Psoas muscle (tissue), 8 donors: ENCODE data around the gene ZNF804A. TPM values are rescaled to one million over a fixed set of nuclear protein-coding genes. Genes with fewer than 3 reads are reported as not detected.
"Not testable (repeated sequence)": the region's sequence is repeated elsewhere in the genome, so short reads cannot be mapped to it uniquely, and the experiment has no call there.

Experiments used
- ATAC-seq, 4 donors: fragments of 200-7000 bp; cut with Tn5 transposase; one replicate each; pipeline ENCODE4 v1.9.1; 2020; ENCODE audit warnings: moderate library complexity in 3 of 4, mild to moderate bottlenecking in 2 of 4
- DNase-seq, 2 donors: peaks; one replicate each; pipeline ENCODE4 v3.0.0-alpha.2; 2020
- H3K27ac ChIP-seq: fragments of 200-600 bp; one replicate; pipeline ENCODE4 v1.8.0; 2022
- H3K27me3 ChIP-seq, 3 donors: fragments of 200-600 bp in 1 of 3; one replicate each; pipeline versions ENCODE4 v1.6.1 to v1.8.0; 2013 to 2022; ENCODE audit warnings: low read length in 2 of 3, mild to moderate bottlenecking in 2 of 3, moderate library complexity in 1 of 3; ENCODE audit not compliant: insufficient read depth in 3 of 3
- H3K36me3 ChIP-seq, 2 donors: fragments of 200-600 bp in 1 of 2; one replicate each; pipeline versions ENCODE4 v1.6.1 to v1.8.0; 2013 to 2022; ENCODE audit warnings: low read depth in 1 of 2, mild to moderate bottlenecking in 1 of 2, moderate library complexity in 1 of 2; ENCODE audit not compliant: insufficient read depth in 1 of 2
- H3K4me1 ChIP-seq: fragments of 200-600 bp; one replicate; pipeline ENCODE4 v1.8.0; 2022
- H3K4me3 ChIP-seq: fragments of 200-600 bp; one replicate; pipeline ENCODE4 v1.8.0; 2022; ENCODE audit warnings: mild to moderate bottlenecking
- H3K9me3 ChIP-seq: fragments of 200-600 bp; one replicate; pipeline ENCODE4 v1.8.0; 2022
- CTCF ChIP-seq: fragments of 200-600 bp; IDR thresholded peaks from one replicate; pipeline ENCODE4 v1.8.0; 2022; ENCODE audit warnings: antibody characterized with exemption
- WGBS, 3 donors: extraction: QIAGEN DNeasy Blood & Tissue Kit; methylation state at CpG; one replicate each; pipeline versions ENCODE4 v1.1.6 to v1.1.7; 2013; 5-methylcytosine and 5-hydroxymethylcytosine counted together
- intact Hi-C, 2 donors: fragments of 100-400 bp; cut with DNase I; formaldehyde crosslinking; loops; one replicate each; pipeline versions ENCODE4 v1.11.0 to v1.14.2; 2022
- polyA plus RNA-seq, 3 donors: library from polyadenylated mRNA; stranded (reverse); fragments of 200-250 nt; gene quantifications; one replicate each; pipeline ENCODE4 v1.2.3, GENCODE V29; 2013
- total RNA-seq, 4 donors: library from RNA; stranded (reverse); fragmentation: NEBNext Ultra II Directional in 2 of 4; extraction: Animal tissue kit (Norgen Biotek cat#: 25700) in 2 of 4; gene quantifications; one replicate each; pipeline versions ENCODE4 v1.2.1 to v1.2.4, GENCODE V29; 2021 to 2023
- donor health status: healthy with polysubstance abuse.
- donor health status: DM: no; HTN: no; CAD: no; lungs with moderate emphysema.
- donor health status: Bipolar disorder and iron deficiency.
- donor health status: healthy.
- donor health status: DM: yes; HTN: yes; CAD: no.
- donor health status: DM: no; HTN: no; CAD: no.
- donor health status: DM: no; HTN: no; CAD: no.
- donor health status: DM: yes; HTN: yes; CAD: no.

ZNF804A gene
- total and polyA plus RNA-seq, 7 donors, result not detected

GRCh38 chr2:184875212-184875611 lies 276.9 kb downstream of the ZNF804A start:
- Histone ChIP-seq H3K36me3 (no peaks in the 10 kb centered on the region), H3K27me3 (no peaks in the 10 kb centered on the region), H3K27ac (no peak overlapping the region), H3K9me3 (no peaks in the 10 kb centered on the region), H3K4me3 (no peak overlapping the region), H3K4me1 (no peaks in the 10 kb centered on the region)
- TF ChIP-seq CTCF, result no peak
- intact Hi-C loops, result no loop called here
- DNase-seq, result no peak
- ATAC-seq, result no peak

DNA sequence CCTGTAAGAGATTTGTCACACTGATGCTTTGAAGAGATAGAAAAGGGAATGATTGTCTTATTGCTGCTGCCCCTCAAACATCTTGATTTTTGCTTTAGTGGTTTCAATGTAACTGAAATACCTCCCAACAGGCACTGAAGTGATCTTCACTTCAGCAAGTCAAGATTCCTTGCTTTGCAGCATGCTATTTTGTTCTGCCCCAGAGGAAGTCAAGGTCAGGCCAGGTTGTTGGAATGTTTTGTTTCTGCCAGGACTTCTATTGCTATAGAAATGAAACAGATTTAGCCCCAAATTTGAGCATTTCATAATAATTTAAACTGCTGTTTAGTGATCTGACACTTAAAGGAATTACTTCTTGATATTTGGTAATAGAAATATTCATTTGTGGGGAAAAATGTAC lies 277.6 kb downstream of the ZNF804A start:
- TF ChIP-seq CTCF, result no peak
- Histone ChIP-seq H3K36me3 (no peaks in the 10 kb centered on the region), H3K9me3 (no peaks in the 10 kb centered on the region), H3K27me3 (no peaks in the 10 kb centered on the region), H3K27ac (no peak overlapping the region), H3K4me1 (no peaks in the 10 kb centered on the region), H3K4me3 (no peak overlapping the region)
- no peak for DNase-seq
- intact Hi-C loops, result no loop called here
- no peak for ATAC-seq

- Histone ChIP-seq H3K4me3 (no peak overlapping the region), H3K9me3 (no peaks in the 10 kb centered on the region), H3K27ac (no peak overlapping the region), H3K27me3 (no peaks in the 10 kb centered on the region), H3K36me3 (no peaks in the 10 kb centered on the region), H3K4me1 (no peaks in the 10 kb centered on the region)
- no peak for TF ChIP-seq CTCF
- intact Hi-C loops, result no loop called here
- WGBS, 3 donors, result 88 to 99% (median 95%) methylated on average over 2 of the region's 2 CpGs
- ATAC-seq (no peak), DNase-seq (no peak)
Measured at GRCh38 chr2:184877909-184878308, 279.6 kb downstream of the ZNF804A start.

DNA sequence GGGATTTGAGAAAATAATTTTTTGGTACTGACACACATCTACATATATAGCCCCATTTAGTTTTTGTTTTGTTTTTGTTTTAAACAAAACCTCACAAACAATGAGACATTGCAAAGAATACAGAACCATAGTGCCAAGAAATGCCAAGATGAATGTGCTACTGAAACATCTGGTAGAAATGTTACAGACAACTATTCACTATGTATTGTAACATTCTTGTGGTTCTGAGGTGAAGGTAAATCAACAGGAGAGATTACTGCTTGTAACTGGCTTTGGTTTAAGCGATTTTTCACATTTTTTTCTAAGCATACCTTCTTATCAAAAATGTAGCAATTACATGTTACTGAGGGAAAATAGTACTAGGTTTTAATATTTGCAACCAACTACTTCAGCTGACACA lies 281.3 kb downstream of the ZNF804A start:
- no peak overlapping the region for H3K4me3 ChIP-seq
- H3K9me3 ChIP-seq, result no peaks in the 10 kb centered on the region
- no peak for DNase-seq
- H3K27me3 ChIP-seq, result no peaks in the 10 kb centered on the region
- H3K36me3 ChIP-seq, result no peaks in the 10 kb centered on the region
- no peaks in the 10 kb centered on the region for H3K4me1 ChIP-seq
- WGBS, 3 donors, result 52 to 63% (median 58%) methylated on average over 1 of the region's 1 CpG
- no peak overlapping the region for H3K27ac ChIP-seq
- no peak for ATAC-seq
- TF ChIP-seq CTCF, result no peak
- intact Hi-C loops, result no loop called here

DNA sequence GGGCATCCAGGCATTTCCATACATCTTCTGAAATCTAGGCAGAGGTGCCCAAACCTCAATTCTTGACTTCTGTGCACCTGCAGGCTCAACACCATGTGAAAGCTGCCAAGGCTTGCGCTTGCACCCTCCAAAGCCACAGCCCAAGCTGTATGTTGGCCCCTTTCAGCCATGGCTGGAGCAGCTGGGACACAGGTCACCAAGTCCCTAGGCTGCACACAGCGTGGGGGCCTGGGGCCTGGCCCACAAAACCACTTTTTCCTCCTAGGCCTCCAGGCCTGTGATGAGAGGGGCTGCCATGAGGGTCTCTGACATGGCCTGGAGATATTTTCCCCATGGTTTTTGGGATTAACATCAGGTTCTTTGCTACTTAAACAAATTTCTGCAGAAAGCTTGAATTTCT lies 288.3 kb downstream of the ZNF804A start:
- H3K4me1 ChIP-seq, DNase-seq, H3K27ac ChIP-seq, ATAC-seq, intact Hi-C loops, H3K4me3 ChIP-seq, H3K9me3 ChIP-seq, H3K36me3 ChIP-seq, H3K27me3 ChIP-seq: not testable (repeated sequence)
- WGBS, 3 donors, result 58 to 82% (median 75%) methylated on average over 2 of the region's 2 CpGs
